ENCODE results near the gene DNAJC8.

DNAJC8 gene, protein sequence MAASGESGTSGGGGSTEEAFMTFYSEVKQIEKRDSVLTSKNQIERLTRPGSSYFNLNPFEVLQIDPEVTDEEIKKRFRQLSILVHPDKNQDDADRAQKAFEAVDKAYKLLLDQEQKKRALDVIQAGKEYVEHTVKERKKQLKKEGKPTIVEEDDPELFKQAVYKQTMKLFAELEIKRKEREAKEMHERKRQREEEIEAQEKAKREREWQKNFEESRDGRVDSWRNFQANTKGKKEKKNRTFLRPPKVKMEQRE

DNA sequence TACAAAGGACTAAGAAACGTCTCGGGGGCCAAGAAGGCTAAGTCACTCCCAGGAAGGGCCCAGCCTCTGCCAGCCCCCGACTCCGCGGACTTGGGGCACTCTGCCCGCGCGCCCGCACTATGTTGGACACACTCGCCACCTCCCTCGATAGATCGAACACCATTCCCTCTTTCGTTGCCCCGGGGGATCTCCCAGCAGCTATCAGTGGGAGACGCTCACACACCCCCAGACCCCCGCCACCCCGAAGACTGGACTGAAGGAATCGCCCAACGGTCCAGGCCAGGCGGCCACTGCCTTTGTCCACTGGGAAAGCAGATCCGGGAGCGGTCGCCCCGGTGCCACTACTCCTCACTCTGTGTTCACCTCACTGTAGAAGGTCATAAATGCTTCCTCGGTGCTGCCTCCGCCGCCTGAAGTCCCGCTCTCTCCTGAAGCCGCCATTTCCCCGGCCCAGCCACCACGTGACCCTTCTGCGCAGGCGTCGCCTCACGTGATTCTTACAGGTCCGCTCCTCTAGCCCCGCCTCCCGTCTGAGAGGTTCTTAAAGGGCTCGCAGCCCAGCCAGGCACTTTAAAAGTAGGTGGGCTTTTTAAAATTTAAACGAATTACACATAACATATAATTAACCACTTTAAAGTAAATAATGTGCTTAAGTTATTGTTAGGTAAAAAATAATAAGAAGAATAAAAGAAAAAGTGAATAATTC, at the start of gene DNAJC8:
TSS of gene DNAJC8 (minus strand) at position 472 of the 706 bp plus-strand sequence. CDS start at position 441, 31 bp downstream.
- peaks cover 51% of the 10 kb centered on the region for H3K4me1 ChIP-seq (ENCODE audit: insufficient read depth, low read length)
- peak within 1 kb of the TSS; percentile 97 for H3K4me2 ChIP-seq (ENCODE audit: insufficient read depth, low read length)
- H3K79me2 ChIP-seq (ENCODE audit: insufficient read depth, low read length) = peaks cover 76% of the 10 kb centered on the region
- peak within 1 kb of the TSS; percentile 80 to 87 for H3K4me3 ChIP-seq (ENCODE audit: low read depth in 1 of 2, low read length in 2 of 2)
- DNase-seq (peak; percentile 95), ATAC-seq (ENCODE audit: insufficient read depth, low read depth) (peak; percentile 65)
- H3K9me3 ChIP-seq (ENCODE audit: insufficient read depth, low read length, severe bottlenecking) = no peaks in the 10 kb centered on the region
- H4K20me1 ChIP-seq (ENCODE audit: insufficient read depth, low read length) = peaks cover 9% of the 10 kb centered on the region
- peaks cover 40% of the 10 kb centered on the region for H3K36me3 ChIP-seq (ENCODE audit: insufficient read depth, low read length)
- H3K27me3 ChIP-seq (ENCODE audit: insufficient read depth, low read length, poor library complexity) = no peaks in the 10 kb centered on the region
- peak within 1 kb of the TSS; percentile 83 for H3K9ac ChIP-seq (ENCODE audit: low read depth, low read length)
- TF ChIP-seq, protein P1, sequence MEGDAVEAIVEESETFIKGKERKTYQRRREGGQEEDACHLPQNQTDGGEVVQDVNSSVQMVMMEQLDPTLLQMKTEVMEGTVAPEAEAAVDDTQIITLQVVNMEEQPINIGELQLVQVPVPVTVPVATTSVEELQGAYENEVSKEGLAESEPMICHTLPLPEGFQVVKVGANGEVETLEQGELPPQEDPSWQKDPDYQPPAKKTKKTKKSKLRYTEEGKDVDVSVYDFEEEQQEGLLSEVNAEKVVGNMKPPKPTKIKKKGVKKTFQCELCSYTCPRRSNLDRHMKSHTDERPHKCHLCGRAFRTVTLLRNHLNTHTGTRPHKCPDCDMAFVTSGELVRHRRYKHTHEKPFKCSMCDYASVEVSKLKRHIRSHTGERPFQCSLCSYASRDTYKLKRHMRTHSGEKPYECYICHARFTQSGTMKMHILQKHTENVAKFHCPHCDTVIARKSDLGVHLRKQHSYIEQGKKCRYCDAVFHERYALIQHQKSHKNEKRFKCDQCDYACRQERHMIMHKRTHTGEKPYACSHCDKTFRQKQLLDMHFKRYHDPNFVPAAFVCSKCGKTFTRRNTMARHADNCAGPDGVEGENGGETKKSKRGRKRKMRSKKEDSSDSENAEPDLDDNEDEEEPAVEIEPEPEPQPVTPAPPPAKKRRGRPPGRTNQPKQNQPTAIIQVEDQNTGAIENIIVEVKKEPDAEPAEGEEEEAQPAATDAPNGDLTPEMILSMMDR (IDR thresholded peaks at IDR 0.05; ENCODE audit: borderline replicate concordance, extremely low read depth, low read length, poor library complexity, severe bottlenecking) = no peak
- no peak for TF ChIP-seq EZH2 (IDR thresholded peaks at IDR 0.05; ENCODE audit: borderline replicate concordance, low read depth, low read length, severe bottlenecking)
- H2AFZ ChIP-seq (ENCODE audit: low read depth, low read length) = peak within 1 kb of the TSS; percentile 90
- peak within 1 kb of the TSS; percentile 87 for H3K27ac ChIP-seq (ENCODE audit: low read length)

DNA sequence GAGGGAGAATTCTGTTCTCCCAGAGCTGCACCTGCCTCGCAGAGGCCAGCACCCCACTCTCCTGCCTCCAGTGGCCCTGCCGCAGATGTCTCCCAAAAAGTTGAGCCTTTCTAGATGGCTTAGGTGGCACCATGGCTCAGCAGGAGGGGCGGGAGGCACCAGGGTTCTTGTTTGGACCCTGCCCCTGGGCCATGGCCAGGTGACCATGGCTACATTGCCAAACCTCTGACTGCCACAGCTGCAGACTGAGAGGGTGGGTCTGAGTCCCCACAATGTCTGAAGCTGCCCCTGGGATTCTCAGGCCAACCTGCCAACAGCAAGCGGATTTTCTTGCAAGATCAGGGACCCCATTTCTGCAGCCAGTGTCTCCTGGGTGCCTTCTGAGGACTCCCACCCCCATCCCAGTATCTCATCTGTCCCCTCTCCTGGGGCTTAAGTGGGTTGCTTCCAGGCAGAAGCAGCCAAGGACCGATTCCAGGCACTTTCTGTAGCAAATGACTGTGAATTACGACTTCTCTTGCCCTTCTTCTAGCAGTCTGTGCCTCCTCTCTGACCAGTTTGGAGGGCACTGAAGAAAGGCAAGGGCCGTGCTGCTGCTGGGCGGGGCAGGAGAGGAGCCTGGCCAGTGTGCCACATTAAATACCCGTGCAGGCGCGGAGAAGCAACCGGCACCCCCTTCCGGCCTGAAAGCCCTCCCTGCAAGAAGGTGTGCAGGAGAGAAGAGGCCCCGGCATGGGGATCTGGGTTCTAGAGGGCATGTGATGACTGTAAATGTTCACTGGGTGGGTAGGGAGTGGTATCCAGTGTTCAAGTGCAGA, 49.0 kb upstream of the DNAJC8 start:
- H3K9me3 ChIP-seq (ENCODE audit: insufficient read depth, low read length, severe bottlenecking) = no peaks in the 10 kb centered on the region
- no peak overlapping the region for H2AFZ ChIP-seq (ENCODE audit: low read depth, low read length)
- H3K27ac ChIP-seq (ENCODE audit: low read length) = no peak overlapping the region
- no peak for DNase-seq
- H4K20me1 ChIP-seq (ENCODE audit: insufficient read depth, low read length) = no peaks in the 10 kb centered on the region
- TF ChIP-seq, protein P1 (IDR thresholded peaks at IDR 0.05; ENCODE audit: borderline replicate concordance, extremely low read depth, low read length, poor library complexity, severe bottlenecking) = no peak
- TF ChIP-seq EZH2 (IDR thresholded peaks at IDR 0.05; ENCODE audit: borderline replicate concordance, low read depth, low read length, severe bottlenecking) = no peak
- H3K4me3 ChIP-seq (ENCODE audit: low read depth in 1 of 2, low read length in 2 of 2) = no peak overlapping the region
- no peak overlapping the region for H3K4me2 ChIP-seq (ENCODE audit: insufficient read depth, low read length)
- no peaks in the 10 kb centered on the region for H3K4me1 ChIP-seq (ENCODE audit: insufficient read depth, low read length)
- ATAC-seq (ENCODE audit: insufficient read depth, low read depth) = no peak
- peaks cover 29% of the 10 kb centered on the region for H3K36me3 ChIP-seq (ENCODE audit: insufficient read depth, low read length)
- H3K9ac ChIP-seq (ENCODE audit: low read depth, low read length) = no peak overlapping the region
- no peaks in the 10 kb centered on the region for H3K79me2 ChIP-seq (ENCODE audit: insufficient read depth, low read length)
- H3K27me3 ChIP-seq (ENCODE audit: insufficient read depth, low read length, poor library complexity) = no peaks in the 10 kb centered on the region

DNA sequence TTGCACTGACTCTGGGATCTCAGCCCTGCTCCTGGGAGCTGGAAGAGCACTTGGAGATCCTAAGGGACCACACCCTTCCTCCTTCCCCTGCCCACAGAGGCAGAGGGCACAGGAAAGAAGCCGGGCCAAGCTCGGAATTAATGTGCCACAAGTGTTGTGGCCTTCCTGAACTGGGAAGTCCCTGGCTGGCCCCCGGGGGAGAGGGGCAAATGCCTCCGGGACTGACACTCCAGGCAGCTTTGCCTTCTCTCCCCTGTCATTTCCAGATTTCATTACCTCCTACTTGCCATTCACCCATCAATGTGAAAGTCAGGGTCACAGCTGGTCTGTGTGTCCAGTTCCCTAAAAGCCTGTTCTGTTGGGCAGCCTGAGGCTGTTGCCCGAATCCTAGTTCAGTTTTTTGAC, 48.1 kb upstream of the DNAJC8 start:
- no peak for ATAC-seq (ENCODE audit: insufficient read depth, low read depth)
- H3K36me3 ChIP-seq (ENCODE audit: insufficient read depth, low read length) = peaks cover 29% of the 10 kb centered on the region

More for the DNA sequence above, 48.1 kb upstream of the DNAJC8 start:
- no peaks in the 10 kb centered on the region for H4K20me1 ChIP-seq (ENCODE audit: insufficient read depth, low read length)
- H3K4me3 ChIP-seq (ENCODE audit: low read depth in 1 of 2, low read length in 2 of 2) = no peak overlapping the region
- no peak for TF ChIP-seq EZH2 (IDR thresholded peaks at IDR 0.05; ENCODE audit: borderline replicate concordance, low read depth, low read length, severe bottlenecking)
- TF ChIP-seq, protein P1 (IDR thresholded peaks at IDR 0.05; ENCODE audit: borderline replicate concordance, extremely low read depth, low read length, poor library complexity, severe bottlenecking) = no peak
- no peaks in the 10 kb centered on the region for H3K4me1 ChIP-seq (ENCODE audit: insufficient read depth, low read length)
- H3K4me2 ChIP-seq (ENCODE audit: insufficient read depth, low read length) = no peak overlapping the region
- no peaks in the 10 kb centered on the region for H3K9me3 ChIP-seq (ENCODE audit: insufficient read depth, low read length, severe bottlenecking)
- no peak overlapping the region for H2AFZ ChIP-seq (ENCODE audit: low read depth, low read length)
- no peaks in the 10 kb centered on the region for H3K79me2 ChIP-seq (ENCODE audit: insufficient read depth, low read length)
- no peak overlapping the region for H3K9ac ChIP-seq (ENCODE audit: low read depth, low read length)
- no peaks in the 10 kb centered on the region for H3K27me3 ChIP-seq (ENCODE audit: insufficient read depth, low read length, poor library complexity)
- no peak overlapping the region for H3K27ac ChIP-seq (ENCODE audit: low read length)
- no peak for DNase-seq

All from DND-41 (cell line).